Central memory CD4-positive, alpha-beta T cell (primary cell): ENCODE measurements around the gene THRB.
"Not testable (repeated sequence)": the region's sequence is repeated elsewhere in the genome, so short reads cannot be mapped to it uniquely, and the experiment has no call there.

Experiments
- DNase-seq: peaks from one replicate; pipeline ENCODE4 v3.0.0; 2022

Gene THRB

DNA sequence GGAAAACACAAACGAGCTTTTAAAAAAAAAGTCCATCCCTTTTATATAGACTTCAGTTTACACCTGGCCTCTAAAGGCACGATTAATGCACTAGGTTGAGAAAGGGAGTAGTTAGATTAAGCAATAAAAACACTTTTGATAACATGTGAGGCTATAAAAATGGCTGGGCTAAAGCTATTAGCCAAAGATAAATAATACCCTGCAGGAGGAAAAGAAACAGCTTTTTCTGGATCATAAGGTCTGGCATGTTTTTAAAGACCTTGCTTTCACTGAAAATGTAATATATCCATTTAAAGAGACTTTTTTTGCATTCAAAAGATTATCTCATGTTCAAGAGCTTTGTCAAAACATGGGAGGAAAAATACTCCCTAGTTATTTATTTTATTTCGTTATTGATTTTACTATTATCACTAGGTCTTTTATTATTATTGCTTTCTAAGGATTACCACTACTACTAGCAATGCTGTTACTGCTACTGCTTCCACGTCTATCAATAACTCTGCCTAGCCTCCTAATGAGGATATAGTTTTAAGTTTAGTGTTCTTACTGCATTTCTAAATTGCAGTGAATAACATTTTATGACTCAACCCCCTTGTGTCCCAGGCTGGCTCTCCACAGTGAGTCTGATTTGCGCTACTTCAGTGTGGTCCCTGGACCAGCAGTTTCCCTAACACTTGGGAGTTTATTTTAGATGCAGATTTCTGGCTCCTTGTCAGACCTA is 93.4 kb downstream of the THRB start:
- no peak for DNase-seq

GRCh38 chr3:24400450-24400849 is 94.2 kb downstream of the THRB start:
- DNase-seq: no peak

- no peak for DNase-seq
Measured at GRCh38 chr3:24400015-24400414, 94.6 kb downstream of the THRB start.

DNA sequence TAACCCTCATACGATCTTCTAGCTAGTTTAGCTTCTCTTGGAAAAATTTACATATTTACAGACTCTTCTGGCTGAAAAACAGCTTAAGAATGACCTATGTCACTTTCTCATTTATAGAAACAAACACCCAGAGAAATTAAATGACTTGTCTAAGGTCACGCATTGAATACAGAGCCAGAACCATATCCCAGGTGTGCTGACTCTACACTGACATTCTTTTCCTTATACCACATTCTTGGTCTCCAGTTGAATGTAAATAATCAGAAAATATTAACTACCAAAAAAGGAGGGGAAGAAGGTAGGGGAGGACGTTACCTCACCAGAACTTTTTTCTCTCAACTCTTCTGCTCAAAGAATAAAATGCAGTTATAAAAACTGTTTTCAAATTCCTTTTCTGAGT is 95.0 kb downstream of the THRB start:
- DNase-seq: no peak

DNA sequence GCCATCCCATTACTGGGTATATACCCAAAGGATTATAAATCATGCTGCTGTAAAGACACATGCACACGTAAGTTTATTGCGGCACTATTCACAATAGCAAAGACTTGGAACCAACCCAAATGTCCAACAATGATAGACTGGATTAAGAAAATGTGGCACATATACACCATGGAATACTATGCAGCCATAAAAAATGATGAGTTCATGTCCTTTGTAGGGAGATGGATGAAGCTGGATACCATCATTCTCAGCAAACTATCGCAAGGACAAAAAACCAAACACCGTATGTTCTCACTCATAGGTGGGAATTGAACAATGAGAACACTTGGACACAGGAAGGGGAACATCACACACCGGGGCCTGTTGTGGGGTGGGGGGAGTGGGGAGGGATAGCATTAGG is 95.9 kb downstream of the THRB start:
- DNase-seq: not testable (repeated sequence)

GRCh38 chr3:24396338-24396737 is 98.3 kb downstream of the THRB start:
- no peak for DNase-seq

GRCh38 chr3:24394754-24395153 is 99.9 kb downstream of the THRB start:
- no peak for DNase-seq

DNA sequence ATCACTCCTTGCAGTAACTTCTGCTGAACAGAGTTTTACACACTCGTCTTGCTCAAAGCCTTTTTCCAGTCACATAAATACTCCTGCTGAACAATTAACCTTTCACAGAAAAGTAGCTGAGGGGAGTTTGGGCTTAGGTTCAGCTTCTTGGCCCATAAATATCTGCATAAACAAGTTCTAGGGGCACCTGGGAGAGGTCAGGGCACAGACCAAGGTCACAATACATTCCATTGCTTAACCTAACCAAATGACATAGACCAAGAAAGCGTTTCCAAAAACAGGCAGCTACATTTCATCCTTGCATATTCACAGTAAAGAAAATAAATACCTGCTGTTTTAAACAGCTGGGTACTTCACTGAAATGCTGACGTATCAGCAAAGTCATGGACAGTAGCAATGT is 101.3 kb downstream of the THRB start:
- DNase-seq: no peak

DNA sequence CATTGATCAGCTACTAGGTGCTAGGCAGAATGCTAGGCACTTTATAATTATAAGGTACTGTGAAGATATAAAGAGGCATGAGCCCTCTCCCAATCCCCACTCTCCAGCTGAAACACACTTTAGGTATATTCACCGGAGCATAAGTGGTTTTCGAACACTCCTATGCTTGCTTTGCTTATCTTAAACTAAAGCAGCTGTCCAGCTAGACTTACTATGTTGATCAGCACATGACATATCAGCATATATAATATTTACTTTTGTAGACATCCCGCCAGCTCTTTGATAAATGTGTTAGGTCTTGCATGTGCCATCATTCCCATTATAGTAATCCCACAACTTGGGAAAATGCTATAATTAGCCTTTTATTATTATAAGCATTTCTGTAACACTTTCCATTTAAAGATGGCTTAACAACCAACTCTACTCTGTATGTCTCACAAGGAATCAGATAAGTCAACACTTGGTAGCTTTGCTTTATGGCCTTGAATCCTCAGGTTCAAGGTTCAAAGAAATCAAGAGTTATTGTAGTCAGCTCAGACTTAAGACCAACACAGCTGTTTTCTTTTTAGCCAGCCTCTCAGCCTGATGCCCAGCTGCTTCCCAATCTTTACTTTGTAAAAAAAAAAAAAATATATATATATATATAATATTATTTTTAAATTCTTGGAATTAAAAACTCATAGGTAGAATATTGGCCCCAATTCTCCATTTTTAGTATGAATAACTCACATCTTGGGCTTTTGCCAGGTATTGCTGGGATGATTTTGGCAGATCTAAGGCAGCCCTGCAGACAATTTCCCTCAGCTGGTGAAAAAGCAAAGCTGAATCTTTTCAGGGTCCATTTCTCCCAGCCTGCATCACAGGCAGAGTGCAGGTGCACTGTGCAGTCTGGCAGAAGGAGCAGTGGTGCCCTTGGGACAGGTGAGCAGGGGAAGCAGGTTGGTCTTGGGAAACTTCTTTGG is 104.2 kb downstream of the THRB start:
- no peak for DNase-seq

- DNase-seq: no peak
Measured at GRCh38 chr3:24389108-24390090, 105.3 kb downstream of the THRB start.

- DNase-seq: no peak
Measured at GRCh38 chr3:24388611-24389010, 106.0 kb downstream of the THRB start.

- no peak for DNase-seq
Measured at GRCh38 chr3:24388159-24388558, 106.5 kb downstream of the THRB start.

DNA sequence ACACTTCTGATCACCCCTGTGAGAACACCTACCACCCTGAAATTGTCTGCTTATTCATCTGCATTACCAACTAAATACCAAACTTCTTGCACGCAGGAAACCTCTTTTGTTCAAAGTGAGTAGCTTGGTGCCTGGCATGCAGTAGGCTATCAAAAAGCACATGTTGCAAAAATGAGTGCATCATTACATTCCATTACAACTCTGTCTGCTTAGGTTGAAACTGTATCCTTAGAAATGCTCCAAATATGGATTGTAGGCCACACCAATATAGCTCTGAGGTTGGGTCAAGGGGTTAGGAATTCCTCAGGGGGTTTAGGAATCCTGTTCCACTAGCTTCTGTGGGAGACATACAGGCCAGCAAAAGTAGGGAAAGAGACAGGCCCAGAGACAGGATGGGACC is 107.2 kb downstream of the THRB start:
- no peak for DNase-seq

- DNase-seq: no peak
Measured at GRCh38 chr3:24387000-24387399, 107.7 kb downstream of the THRB start.

GRCh38 chr3:24386458-24386857 is 108.2 kb downstream of the THRB start:
- no peak for DNase-seq

- no peak for DNase-seq
Measured at GRCh38 chr3:24385012-24385615, 109.5 kb downstream of the THRB start.

DNA sequence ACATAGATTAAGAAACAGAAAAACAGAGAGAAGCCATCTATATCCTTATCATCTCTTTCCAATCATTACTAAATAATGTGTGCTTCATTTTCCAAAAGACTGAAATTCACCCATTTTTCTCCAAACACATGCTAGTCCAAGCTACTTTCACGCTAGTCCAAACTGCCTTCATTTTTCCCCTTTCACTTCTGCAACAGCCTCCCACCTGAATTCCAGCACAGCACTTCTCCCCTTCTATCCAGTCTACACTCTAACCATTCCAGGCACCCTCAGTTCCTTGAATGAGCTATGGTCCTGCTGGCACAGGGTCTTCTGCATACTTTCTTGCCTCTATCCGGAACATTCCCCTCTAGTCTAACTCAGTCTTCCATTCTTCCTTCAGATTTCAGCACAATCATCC is 112.0 kb downstream of the THRB start:
- no peak for DNase-seq

DNA sequence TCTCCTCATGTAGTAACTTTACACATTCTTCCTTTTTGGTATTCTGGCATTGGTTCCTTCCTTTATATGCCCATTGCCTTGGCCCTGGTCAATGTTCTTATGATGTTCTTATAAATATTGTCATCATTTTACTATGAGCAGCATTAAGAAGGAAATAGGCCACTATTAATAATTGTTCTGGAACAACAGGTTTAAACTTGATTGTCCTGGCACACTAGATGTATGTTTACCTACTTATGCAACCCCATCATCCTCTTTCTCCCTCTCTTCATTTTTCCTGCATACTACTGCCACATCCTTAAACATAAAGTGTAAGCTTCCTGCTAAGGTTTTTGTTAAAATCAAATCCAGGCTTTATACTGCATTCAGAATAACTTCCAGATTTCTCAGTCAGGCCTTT is 114.7 kb downstream of the THRB start:
- no peak for DNase-seq

- DNase-seq: no peak
Measured at GRCh38 chr3:24378313-24378712, 116.3 kb downstream of the THRB start.

DNA sequence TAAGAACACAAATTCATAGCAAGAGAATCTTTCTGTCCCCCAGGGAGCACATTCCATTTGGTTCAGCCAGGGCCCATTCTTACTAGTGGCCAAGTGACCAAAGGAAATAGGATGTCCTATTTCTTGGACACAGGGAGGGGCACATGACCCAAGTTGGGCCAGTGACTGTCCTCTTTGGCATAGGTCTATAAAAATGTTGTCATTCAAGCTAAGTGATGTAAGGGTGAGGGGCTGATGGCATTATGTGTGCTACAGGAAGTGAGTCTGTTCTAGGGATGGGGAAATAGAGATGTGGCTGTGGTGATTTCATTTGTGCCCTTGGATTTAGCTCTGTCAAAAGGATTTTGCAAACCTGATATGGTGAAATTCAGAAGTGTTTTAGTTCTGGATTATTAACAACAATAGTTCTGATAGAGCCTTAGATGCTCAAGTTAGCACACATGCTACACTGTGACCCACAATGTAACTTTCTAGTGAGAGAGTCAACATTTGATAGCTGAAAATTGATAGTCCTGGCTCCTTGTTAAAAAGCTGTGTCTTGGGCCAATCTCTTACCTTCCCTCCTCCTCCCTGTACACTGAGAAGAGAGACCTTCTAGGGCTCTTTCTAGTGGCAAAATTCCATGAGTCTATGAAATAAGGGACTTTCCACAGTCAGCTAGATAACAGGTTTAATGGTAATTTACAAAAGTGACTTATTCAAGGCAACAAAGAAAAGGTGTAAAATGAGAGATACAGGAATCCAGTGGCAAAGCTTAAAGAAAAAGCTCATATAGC is 117.2 kb downstream of the THRB start:
- DNase-seq: no peak

DNA sequence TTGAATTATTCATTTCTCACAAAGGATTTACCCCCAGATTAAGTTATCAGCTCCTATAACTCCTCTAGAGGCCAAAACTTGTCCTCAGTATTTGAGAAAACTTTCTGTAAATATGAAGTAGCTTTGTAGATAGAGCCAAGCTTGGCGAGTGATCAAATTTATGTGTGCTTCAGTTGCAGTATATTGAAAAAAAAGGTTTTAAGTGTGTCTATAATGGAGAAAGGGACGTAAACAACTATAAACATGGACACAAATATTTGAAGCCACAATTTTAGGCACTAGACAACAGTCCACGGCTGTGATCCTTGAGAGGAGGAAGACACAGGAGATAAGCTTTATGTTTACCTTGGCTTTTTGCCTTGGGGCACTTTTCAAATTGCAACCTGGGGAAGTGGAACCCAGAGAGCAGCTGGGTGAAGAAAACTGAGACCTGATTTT is 118.7 kb downstream of the THRB start:
- no peak for DNase-seq

GRCh38 chr3:24374801-24375200 is 119.8 kb downstream of the THRB start:
- no peak for DNase-seq
